ENCODE data around the gene THRB.

The THRB gene

GRCh38 chr3:24510030-24510648 is 15.5 kb upstream of the THRB start:
- DNase-seq, result no peak

GRCh38 chr3:24508423-24508839 is 13.8 kb upstream of the THRB start:
- DNase-seq, result no peak

DNA sequence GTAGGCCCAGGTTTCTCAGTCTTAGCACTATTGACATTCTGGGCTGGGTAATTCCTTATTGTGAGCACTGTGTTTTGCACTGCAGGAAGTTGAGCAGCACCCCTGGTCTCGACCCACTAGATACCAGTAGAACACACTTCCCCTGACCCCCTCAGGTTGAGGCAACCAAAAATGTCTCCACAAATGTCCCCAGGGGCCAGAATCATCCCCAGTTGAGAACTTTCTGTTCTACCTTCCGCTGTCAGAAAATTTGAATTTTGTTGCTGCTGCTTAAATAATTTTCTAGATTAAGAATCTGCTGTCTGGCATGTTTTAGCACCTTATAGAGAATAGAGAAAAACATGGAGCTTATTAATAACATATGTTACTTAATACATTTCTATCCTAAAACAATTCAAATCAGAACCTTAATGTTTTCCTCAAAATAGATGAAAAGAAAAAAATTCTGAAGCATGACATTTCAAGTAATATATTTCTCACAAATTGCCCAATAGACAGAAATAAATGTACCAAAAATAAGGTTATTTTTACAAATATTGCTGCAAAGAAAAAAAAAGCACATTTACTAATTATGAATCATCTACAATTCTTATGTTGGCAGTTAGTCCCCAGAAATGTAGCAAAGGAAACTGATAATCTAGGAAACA is 13.2 kb upstream of the THRB start:
- no peak for DNase-seq

GRCh38 chr3:24506966-24507775 is 12.5 kb upstream of the THRB start:
- no peak for DNase-seq

DNA sequence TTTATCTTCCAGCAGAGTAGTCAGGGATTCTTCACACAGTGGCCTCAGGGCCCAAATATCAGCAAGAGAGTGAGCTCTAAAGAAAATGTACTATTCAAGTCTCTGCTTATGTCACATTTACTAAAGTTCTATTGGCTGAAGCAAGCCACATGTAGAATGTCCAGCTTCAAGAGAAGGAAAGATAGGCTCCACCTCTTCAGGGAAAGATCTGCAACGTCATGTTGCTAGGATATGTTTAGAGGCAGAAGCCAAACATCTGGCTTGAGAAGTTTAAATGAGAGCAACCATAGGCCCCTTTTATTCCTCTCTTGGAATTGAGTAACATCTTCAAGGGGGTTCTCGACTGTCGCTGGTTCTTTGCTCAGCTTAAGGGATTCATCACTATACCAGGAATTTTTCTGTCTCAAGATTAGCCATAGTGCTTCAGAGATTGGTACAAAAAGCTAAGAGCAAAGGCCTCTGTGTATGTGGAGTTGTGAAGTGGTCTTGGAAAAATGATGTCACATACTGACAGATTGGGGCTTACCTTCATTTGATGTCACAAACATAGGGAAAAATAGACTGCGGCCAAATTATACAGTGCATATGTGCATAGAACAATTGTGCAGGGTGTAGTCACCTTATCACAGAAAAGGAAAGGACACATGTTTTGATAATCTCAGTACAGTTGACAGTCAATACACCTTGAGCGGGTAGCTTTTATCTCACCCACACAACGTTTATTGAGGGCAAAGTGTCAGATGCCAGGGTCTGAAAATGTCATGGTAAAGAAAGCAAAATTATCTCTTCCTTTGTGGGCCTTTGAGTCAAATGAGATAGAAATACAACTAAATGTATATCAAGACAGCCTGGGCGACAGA is 11.3 kb upstream of the THRB start:
- DNase-seq, result no peak

GRCh38 chr3:24504772-24505171 is 10.1 kb upstream of the THRB start:
- no peak for DNase-seq

GRCh38 chr3:24503616-24504113 is 9.0 kb upstream of the THRB start:
- no peak for DNase-seq

GRCh38 chr3:24502690-24503089 is 8.0 kb upstream of the THRB start:
- DNase-seq, result no peak

GRCh38 chr3:24500806-24501205 is 6.2 kb upstream of the THRB start:
- DNase-seq, result no peak

DNA sequence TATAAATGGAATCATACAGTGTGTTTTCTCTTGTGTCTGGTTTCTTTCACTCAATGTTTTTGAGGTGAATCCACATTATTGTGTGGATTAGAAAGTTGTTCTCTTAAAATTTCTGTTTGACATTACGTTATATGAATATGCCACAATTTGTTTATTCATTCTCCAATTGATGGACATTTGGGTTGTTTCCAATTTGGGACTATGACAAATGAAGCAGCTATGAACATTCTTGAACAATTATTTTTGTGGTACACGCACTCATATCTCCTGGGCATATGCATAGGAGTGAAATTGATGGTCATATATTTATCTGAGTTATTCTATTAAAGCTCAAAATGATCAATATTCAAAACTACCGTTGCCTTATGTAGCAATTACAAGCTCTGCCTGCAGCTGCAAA is 5.3 kb upstream of the THRB start:
- no peak for DNase-seq

DNA sequence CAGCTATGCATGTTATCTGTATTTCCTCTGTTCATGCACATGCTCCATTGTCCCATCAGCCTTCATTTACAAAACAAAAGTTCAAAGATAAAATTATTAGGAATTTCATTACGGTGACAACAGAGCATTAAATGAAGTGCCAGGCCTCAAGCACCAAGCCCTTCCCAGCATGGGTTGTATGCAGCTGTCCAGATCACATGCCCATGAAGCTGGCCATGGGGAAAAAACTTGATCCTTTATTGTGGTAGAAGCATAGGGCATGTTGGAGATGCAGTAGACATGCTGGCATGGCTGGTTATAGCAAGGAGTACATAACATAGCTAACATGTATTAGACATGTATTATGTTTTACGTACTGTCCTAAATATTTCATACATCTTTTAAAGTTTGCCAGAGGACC is 4.1 kb upstream of the THRB start:
- DNase-seq, result no peak

GRCh38 chr3:24498391-24498790 is 3.7 kb upstream of the THRB start:
- DNase-seq, result no peak

DNA sequence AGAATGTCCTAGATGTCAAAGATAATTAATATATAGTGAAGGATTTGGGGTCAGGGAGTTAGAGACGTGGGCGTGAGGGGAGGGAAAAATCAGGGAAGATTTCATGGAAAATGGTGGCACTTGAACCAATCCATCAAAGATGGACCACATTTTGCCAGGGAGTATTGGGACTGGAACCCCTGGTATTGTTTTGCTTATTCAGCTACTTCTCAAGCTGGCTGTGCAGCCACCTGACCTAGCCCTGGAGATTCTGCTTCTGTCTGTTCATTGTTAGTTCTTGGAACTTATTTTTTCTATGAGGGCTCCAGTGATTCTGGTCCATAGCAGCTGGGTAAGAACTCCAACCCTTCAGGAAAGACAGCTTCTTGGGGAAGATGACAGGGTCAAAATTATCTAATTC is 3.3 kb upstream of the THRB start:
- no peak for DNase-seq

DNA sequence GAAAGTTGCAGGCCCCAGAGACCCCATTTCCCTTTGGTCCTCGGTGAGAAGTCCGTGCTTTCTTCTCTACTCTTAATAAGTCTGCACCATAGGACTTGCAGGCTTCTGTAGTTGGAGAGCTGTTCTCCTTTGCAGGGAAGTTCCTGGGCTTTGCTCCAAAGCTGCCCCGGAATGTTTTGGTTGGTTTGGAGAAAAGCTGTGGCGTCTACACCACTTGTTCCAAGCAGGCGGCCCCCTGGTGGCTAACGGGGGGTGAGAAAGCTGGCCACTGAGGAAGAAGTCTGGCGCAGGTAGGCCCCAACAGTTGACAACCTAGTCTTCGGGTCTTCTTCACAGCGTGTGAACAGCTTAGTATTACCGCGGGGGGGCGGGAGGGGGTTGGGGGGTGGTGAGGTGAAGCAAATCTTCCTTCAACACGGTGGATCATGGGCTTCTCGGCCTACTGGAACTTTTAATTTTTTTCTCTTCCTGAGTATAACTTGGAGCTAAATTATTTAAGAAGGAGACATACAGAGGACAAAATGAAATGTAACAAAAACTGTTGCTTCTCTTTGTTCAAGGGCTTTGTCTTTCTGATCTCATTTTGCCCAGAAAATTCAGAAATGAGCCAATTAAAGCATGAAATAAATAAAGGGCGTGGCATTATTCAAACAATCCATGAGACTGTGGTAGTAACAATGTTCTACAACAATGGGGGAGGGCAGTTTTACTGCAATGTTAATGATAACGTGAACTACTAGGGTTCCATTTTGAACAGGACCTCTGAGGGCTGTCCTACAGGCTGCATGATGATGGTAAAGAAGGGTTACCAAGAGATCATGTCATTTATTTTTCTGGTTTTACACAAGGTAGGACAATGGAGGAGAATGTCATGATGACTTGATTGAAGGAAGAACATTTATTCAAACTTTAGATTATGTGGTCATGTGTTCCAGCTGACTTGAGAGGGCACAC is 2.2 kb upstream of the THRB start:
- DNase-seq, result no peak

DNA sequence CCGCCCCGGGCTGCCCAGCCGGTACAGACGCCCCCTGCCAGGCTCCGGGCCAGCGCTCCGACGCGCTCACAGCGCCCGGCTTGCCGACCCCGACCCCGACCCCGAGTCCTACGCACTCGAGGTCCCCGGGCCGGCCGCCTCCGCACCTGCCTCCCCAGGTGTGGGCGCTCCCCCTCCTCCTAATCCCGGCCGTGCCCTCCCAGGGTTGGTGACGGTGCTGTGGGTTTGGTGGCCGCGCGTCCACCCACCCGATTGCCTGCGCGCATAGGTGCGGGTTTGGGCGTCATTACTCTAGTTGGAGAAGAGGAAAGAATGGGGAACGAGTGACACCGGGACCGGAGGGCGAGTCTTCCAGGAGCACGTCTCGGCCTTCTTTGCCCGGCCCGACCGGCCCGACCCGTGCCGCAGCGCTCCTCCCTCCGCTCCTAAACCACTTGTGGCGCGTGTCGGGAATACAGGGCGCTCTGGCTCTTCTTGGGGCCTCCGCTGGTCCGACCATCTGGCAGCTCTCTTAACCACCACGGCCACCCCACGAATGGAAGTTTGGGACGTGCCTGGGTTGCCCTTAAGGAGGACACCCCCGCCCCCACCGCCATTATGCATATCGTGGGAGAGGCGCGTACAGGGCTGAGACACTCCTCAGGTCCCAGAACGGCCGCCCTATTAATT is 810 bp upstream of the THRB start:
- DNase-seq, result no peak

GRCh38 chr3:24493746-24494617 is 668 bp downstream of the THRB start:
- DNase-seq, result no peak

DNA sequence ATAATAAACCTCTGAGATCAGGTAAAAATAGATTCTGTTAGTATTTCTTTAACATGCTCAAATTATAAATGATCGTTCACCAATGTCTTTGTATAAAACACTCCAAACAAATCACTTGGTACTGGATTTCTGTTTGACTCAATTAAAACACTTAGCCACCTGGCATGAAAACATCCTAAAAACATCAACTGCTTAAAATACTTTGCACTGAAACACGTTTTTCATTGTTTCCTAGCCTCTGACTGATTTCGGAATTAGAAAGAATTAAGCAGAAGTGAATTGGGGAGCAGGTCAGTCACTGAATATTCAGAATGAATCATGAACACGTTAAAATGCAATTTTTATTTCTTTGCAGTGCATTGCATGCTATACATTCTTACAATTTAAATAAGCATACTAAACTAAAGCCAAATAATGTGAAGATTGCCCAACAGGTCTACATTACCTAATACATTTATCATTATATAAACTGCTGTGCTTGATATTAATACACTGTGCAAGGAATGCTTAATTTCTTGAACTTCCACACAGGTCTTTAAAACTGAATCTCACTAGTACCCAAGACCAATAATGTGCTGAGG is 1.6 kb downstream of the THRB start:
- DNase-seq, result no peak

GRCh38 chr3:24490151-24490550 is 4.5 kb downstream of the THRB start:
- no peak for DNase-seq

DNA sequence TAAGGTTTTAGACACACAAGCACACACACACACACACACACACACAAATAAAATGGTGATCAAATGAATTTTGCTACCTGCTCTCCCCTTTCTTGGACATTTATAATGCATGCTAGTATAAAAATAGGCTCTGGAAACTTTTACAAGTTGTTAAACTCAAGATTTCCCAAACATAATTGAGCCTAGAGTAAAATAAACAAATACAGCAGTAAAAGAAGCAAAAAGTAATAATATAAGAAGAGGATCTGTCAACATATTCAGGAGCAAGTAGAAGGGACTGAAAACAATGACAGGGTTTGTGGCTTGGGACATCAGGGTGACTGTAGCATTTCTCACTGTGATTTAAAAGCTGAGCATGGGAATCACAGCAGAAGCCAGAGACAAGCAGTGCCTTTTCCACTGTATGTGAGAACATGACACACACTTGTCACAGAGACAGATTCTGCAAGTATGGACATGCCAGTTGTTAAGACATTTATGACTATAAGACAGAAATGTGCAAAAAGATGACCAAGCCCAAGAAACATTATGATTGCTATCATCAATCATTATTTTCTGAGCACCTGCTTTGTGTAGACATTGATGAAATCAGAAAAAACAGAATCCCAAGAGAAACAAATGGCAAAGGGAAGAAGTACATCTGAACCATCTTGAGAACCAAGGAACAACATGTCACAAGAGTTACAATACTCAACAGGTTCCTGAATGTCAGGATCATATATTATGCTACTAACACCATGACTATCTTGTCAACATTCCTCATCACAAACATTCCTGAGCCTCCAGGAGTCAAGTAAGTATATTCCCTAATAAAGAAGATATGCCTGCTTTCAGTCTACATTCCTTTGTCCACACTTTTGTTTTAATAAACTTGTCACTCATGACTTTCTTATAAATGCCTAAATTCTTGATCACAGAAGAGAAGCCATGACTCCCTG is 7.1 kb downstream of the THRB start:
- DNase-seq, result no peak
